Measurements from ENCODE around the gene CENPE.

Gene CENPE

GRCh38 chr4:103123114-103123513 is 75.0 kb downstream of the CENPE start:
- DNase-seq (ENCODE audit: low spot score), result no peak

DNA sequence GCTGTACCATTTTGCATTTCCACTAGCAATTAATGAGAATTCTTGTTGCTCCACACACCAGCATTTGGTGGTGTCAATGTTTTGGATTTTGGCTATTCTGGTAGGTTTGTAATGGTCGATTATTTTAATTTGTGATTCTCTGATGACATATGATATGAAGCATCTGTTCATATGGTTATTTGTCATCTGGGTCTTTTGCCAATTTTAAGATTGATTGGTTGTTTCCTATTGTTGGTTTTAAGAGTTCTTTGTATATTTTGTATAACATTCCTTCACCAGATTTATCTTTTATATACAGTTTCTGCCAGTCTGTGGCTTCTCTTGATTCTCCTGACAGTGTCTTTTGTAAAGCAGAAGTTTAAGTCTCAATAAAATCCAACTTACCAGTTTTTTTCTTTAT is 80.0 kb downstream of the CENPE start:
- DNase-seq (ENCODE audit: low spot score), result no peak

GRCh38 chr4:103111598-103111997 is 86.5 kb downstream of the CENPE start:
- no peak for DNase-seq (ENCODE audit: low spot score)

DNA sequence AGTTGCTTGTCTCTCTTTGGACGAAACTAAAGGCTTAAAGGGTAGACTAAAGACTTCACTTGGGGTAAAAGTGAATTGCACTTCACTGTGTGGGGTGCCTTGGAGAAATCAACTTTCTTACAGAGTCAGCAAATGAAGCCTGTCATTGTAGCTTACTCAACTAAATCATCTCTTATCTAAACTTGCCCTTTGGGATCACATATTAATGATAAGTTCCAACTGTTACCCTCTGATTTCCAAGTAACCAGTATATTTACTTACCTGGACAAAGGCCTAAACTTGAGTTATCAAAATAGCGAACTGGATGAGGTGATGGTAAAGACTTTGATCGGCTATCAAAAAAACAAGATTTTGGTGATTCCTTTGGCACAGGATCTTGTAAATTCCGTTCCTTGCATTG is 89.6 kb downstream of the CENPE start:
- no peak for DNase-seq (ENCODE audit: low spot score)

- DNase-seq (ENCODE audit: low spot score), result no peak
Observed at GRCh38 chr4:103105558-103106356, 92.4 kb downstream of the CENPE start.

DNA sequence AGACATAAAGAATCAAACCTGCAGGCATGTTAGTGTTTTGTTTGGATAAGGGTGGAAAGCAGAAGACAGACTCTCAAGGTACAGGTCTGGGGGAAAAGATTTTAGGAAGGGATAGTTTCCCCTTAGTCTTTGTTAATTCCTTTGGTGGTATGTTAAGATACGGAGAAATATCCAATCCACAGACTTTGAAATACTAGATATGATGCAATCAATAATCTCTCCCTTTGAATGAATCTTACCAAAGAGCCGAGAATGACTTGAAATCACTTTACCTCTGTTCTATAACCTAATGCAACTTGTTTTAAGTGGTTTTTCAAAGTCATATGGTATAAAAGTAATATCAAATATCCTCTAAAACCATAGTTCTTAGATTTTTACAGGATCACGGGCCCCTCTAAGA is 93.3 kb downstream of the CENPE start:
- DNase-seq (ENCODE audit: low spot score), result no peak

DNA sequence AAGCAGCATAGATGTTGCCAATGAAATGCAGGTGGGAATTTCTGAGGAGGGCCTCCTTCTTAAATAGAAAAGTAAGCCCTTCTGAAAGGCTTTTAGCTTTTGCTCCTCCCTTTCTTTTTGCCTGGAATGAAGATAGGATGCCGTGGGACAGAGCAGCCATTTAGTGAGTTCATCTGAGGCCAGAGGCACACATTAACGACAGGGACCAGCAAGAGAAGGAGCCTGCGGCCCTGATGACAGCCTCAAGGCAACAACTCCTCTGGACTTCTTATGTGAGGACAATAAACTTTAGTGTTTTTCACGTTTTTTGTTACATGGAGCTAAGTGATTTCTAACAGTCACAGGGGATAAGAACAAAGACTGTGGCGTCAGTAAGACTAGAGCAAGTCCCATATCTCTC is 97.5 kb downstream of the CENPE start:
- no peak for DNase-seq (ENCODE audit: low spot score)

DNA sequence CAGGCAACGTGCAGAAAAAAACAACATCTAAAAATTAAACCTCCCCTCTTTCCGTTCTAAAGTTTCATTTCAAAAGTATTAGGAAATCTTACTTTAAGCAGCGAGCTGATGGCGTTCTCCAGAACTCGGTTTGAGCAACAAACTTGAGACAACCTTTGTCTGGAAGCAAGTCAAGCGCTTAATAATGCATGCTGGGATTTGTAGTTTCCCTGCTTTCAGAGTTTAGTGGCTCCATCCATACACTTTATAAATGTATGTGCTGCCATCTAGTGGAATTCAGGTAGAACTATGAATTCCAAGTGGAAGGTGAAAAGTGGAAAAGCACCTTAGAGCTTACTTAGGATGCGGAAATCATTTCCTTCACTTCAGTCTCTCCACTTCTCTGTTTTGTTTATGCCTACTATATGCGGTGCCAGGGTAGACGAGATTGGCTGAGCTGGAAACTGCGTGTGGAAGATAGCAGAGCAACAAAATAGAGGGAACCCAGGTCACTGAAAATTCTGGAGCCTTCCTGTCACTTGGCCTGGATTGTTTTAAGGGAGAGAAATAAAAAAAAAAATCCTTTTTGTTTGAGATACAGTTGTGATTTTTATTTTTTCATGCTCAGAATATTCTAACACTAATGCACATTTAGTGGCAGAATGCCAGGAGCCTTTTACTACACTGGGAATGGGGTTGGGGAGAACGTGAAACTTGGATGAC is 98.3 kb downstream of the CENPE start, which contains the start of gene BDH2:
Gene BDH2 (minus strand): TSS at position 144 of the 702 bp plus-strand sequence. CDS start 3,580 bp downstream, outside the sequence.
- DNase-seq (ENCODE audit: low spot score), result no peak

DNA sequence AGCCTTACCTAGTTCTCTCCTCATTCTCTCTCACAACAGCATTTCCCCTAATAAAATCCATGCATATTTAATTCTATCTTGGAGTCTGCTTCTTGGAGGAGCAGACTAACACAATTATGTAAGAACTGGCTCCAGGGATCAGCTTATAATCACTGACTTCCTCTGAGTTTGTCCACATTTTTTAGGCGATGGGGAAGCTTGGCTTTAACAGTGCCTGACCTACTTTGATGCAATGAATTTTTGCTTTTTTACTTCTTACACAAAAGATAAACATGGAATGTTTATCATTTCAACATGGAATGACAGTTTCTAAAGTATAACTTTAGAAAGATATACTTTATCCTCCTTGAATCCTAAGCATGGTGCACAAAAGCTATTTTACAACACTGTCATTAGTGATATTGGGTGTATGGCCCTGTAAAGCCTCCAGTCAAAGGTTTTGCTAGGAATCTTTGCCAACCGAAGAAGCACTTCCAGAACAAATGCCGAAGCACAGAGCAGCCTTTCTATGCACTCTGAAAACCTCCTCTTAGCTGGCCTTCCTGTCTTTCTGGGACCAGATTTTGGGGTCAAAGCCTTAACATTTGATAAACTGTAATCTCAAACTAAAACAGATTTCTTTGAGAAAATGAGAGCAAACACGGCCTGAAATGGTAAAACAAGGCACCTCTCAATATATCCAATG is 99.2 kb downstream of the CENPE start:
- DNase-seq (ENCODE audit: low spot score), result no peak

- DNase-seq (ENCODE audit: low spot score), result no peak
Observed at GRCh38 chr4:103098341-103098740, 99.8 kb downstream of the CENPE start.

DNA sequence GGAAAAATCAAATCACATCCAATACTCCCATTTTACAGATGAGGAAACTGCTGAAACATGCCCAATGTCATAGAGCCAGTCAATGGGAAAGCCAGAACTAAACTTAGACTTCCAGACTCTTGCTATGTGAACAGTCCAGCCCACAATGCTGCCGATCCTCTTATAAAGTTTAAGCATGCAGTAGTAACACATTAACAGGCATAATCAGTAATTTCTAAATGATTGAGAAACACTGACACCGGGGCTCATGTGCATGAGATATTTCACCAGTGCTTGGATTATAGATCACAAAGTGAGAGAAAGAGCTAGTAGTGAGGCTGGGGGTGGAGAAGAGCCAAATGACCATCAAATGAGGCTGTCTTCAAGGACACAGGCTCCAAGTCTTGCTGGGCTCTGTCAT is 101.0 kb downstream of the CENPE start:
- DNase-seq (ENCODE audit: low spot score), result no peak

GRCh38 chr4:103095080-103095479 is 103.1 kb downstream of the CENPE start:
- no peak for DNase-seq (ENCODE audit: low spot score)

DNA sequence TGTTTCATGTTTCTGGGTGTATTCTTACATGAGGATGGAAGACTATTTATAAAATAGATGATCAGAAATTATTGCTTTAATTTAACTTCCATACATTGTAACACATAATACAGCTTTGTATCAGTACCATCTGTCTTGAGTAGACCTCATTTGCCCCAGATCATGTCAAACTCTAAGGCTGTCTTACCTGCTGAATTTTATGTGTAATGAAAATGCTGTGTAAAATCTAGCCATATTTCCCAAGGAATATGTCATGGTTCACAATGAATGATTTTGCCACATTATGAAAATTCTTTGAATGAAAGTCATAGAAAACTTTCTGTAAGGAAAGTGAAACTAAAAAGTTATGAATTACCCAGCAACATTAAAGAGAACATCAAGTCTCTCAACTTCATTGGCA is 105.9 kb downstream of the CENPE start:
- no peak for DNase-seq (ENCODE audit: low spot score)

- DNase-seq (ENCODE audit: low spot score), result no peak
Observed at GRCh38 chr4:103091601-103092223, 106.4 kb downstream of the CENPE start.

- DNase-seq (ENCODE audit: low spot score), result no peak
Observed at GRCh38 chr4:103089481-103089880, 108.7 kb downstream of the CENPE start.

- no peak for DNase-seq (ENCODE audit: low spot score)
Observed at GRCh38 chr4:103086551-103086950, 111.6 kb downstream of the CENPE start.

DNA sequence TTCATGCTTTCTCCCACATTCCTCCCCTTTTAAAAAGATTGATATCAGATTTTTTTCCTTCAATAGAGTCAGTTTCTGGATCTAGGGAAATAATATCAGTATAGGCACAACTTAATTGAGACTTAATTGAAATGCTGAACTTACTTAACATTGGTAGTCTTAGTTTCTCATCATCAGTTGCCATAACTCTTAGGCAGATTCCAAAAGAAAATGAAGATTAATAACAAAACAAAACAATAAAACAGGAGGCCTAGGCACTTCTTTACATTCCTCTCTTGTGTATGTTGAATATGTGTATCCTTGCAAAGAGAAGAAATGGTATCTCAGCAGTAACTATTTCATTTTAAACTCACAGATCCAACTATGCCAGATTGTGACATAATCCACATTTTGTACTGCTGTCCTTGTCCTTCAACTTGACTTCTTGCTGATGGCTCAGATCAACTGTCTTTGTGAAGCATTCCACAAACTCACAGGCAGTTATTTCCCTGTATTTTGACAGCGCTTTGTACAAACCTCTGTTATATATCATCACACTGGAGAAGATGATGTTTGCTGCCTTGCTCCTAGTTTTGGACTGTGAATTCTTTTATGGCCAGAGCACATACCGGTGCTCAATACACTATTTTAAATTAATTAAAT is 112.5 kb downstream of the CENPE start:
- no peak for DNase-seq (ENCODE audit: low spot score)

- no peak for DNase-seq (ENCODE audit: low spot score)
Observed at GRCh38 chr4:103079621-103080020, 118.5 kb downstream of the CENPE start.

- no peak for DNase-seq (ENCODE audit: low spot score)
Observed at GRCh38 chr4:103076747-103077347, 121.3 kb downstream of the CENPE start, which contains the start of gene SLC9B2. Gene SLC9B2 (minus strand): TSS chr4:103076761. CDS start chr4:103067550, 9,211 bp downstream.

DNA sequence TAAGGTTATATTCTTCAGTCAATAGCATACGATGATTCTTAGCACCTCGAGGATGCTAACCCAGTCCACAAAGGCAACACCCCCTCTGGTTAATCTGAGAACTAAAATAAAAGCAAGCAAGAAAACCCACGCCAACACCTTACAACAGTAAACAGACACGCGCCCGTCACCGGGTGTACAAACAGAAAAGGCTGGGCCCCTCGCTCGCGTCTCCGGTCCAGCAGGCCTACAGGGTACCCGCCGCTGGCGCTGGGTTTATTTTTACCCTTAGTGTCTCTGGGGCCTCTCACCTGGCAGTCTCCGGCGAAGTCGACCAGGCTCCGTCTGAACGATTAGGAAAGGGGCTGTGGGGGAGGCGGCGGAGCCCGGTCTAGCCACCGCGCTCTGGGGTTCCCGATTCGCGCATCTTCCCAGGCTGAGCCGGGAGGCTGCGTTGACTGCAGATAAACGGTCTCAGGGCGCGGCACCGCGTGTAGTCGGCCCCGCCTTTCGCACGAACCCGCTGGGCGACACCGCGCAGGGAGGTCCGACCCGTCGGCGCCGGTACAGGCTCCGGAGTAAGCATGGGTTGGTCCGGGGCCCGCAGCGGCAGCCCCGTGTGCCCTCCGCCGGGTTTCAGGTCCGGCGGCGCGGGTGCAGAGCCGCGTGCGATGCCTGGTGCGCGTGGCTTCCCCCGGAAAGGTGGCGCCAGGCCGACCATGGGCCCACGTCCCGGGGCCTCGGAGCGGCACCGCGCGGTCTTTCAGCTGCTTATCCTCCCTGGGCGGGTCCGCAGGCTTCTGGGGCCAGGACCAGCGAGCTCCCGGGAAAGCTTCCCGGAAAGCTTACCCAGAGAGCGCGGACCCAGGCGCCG is 122.0 kb downstream of the CENPE start:
- peak; percentile 80 for DNase-seq (ENCODE audit: low spot score)
